Measurements from ENCODE around the gene DNAL4. TPM values are rescaled to one million over a fixed set of nuclear protein-coding genes. Genes with fewer than 3 reads are reported as not detected.

The DNAL4 gene
- total RNA-seq, 4 donors from 2014 or later = 21.8 to 27.7 (median 27.6) TPM

DNA sequence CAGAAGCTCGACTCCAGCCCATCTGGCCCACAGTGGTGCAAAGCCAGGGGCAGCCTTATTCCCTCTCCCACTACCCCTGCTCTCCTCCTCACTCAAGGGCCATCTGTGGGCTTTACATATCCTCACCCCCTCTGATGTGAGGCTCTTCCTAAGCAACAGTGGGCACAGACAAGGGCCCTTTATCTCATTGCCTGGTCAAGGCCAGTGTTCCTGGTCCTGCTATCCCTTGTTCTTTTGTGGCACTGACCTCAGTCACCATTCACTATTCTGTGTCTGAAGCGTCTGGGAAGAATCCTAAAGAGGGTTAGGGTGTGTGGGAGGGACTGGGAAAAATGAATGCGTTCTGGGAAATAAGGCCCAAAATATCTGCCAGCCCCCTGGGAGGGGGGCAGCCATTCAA, 7.3 kb downstream of the DNAL4 start:
- Histone ChIP-seq H3K36me3 (peaks cover 11% of the 10 kb centered on the region), H3K4me3 (no peak overlapping the region), H3K4me1 (peaks cover 29% of the 10 kb centered on the region), H3K9me3 (no peaks in the 10 kb centered on the region), H3K27ac (no peak overlapping the region), H3K27me3 (no peaks in the 10 kb centered on the region)
- 88% methylated on average over 3 of the region's 3 CpGs for WGBS
- TF ChIP-seq, protein P1, sequence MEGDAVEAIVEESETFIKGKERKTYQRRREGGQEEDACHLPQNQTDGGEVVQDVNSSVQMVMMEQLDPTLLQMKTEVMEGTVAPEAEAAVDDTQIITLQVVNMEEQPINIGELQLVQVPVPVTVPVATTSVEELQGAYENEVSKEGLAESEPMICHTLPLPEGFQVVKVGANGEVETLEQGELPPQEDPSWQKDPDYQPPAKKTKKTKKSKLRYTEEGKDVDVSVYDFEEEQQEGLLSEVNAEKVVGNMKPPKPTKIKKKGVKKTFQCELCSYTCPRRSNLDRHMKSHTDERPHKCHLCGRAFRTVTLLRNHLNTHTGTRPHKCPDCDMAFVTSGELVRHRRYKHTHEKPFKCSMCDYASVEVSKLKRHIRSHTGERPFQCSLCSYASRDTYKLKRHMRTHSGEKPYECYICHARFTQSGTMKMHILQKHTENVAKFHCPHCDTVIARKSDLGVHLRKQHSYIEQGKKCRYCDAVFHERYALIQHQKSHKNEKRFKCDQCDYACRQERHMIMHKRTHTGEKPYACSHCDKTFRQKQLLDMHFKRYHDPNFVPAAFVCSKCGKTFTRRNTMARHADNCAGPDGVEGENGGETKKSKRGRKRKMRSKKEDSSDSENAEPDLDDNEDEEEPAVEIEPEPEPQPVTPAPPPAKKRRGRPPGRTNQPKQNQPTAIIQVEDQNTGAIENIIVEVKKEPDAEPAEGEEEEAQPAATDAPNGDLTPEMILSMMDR (IDR thresholded peaks at IDR 0.05) = no peak
- TF ChIP-seq POLR2A (IDR thresholded peaks at IDR 0.05) = no peak
- no peak for DNase-seq (ENCODE audit: low spot score in 2 of 2)

DNA sequence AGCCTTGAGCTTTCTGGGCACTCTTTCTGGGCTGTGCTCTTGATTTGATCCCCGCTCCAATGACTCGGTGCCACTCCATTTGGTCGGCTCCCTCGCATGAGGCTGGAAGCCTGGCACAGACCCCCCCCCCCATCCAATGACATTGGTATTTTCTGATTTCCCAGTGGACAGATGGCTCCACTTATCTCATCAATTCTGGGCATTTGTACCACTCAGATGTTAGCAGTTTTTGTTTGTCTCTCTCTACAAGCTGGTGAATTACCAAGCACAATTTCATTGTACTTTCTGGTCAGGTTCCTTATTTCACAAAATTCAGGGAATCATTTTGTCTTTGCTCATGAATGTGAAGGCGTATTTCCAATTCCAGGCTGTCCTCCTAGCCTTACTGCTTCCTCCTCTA, 9.1 kb downstream of the DNAL4 start:
- no peak overlapping the region for H3K4me3 ChIP-seq
- no peaks in the 10 kb centered on the region for H3K27me3 ChIP-seq
- H3K36me3 ChIP-seq = peaks cover 12% of the 10 kb centered on the region
- 96% methylated on average over 5 of the region's 5 CpGs for WGBS
- no peaks in the 10 kb centered on the region for H3K9me3 ChIP-seq
- H3K4me1 ChIP-seq = peaks cover 29% of the 10 kb centered on the region
- no peak overlapping the region for H3K27ac ChIP-seq
- no peak for DNase-seq (ENCODE audit: low spot score in 2 of 2)
- TF ChIP-seq, protein P1 (IDR thresholded peaks at IDR 0.05) = no peak
- TF ChIP-seq EP300 (IDR thresholded peaks at IDR 0.05) = no peak
- TF ChIP-seq POLR2A (IDR thresholded peaks at IDR 0.05) = no peak
- no peak for TF ChIP-seq POLR2AphosphoS5 (IDR thresholded peaks at IDR 0.05)

DNA sequence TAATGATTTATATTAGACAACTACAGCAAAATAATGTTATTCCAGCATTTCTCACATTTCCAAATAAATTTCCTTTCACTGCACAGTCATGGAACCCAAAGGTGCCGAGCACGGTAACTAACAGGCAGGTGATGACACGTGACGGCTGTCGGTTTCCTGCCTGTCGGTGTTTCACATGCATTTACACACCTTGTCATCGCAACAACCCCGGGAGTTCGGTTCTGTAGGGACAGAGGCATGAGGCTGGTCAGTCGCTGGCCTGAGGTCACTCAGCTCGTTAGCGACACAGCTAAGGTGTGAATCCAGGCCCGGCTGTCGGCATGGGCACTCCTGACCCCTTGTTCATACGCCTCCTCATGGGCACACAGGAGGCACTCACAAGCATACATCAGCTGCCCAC, 9.9 kb downstream of the DNAL4 start:
- Histone ChIP-seq H3K27ac (no peak overlapping the region), H3K4me1 (peaks cover 28% of the 10 kb centered on the region), H3K4me3 (no peak overlapping the region), H3K36me3 (peaks cover 19% of the 10 kb centered on the region), H3K27me3 (no peaks in the 10 kb centered on the region), H3K9me3 (no peaks in the 10 kb centered on the region)
- no peak for DNase-seq (ENCODE audit: low spot score in 2 of 2)
- TF ChIP-seq POLR2A (IDR thresholded peaks at IDR 0.05) (no peak), POLR2AphosphoS5 (IDR thresholded peaks at IDR 0.05) (no peak), EP300 (IDR thresholded peaks at IDR 0.05) (no peak)
- TF ChIP-seq, protein P1 (IDR thresholded peaks at IDR 0.05) = no peak
- WGBS = 94% methylated on average over 15 of the region's 15 CpGs

DNA sequence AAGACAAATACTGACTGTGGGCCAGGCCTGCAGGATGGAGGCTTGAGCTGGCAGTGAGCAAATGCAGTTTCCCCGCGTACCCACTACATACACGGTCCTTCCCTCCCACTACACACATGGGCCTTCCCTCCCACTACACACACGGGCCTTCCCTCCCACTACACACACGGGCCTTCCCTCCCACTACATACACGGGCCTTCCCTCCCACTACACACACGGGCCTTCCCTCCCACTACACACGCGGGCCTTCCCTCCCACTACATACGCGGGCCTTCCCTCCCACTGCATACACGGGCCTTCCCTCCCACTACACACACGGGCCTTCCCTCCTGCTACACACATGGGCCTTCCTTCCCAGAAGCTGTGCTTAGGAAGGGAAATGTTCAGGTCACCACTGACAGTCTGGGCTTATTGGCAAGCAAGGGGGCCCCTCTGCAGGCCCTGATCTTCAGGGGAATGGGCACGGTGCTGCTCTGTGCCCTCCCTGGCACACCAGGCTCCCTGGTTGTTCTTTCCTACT, 10.8 kb downstream of the DNAL4 start:
- H3K4me3 ChIP-seq = no peak overlapping the region
- H3K27ac ChIP-seq = no peak overlapping the region
- H3K9me3 ChIP-seq = no peaks in the 10 kb centered on the region
- no peak for DNase-seq (ENCODE audit: low spot score in 2 of 2)
- peaks cover 20% of the 10 kb centered on the region for H3K4me1 ChIP-seq
- H3K36me3 ChIP-seq = peaks cover 24% of the 10 kb centered on the region
- WGBS = 53% methylated on average over 14 of the region's 14 CpGs
- H3K27me3 ChIP-seq = no peaks in the 10 kb centered on the region
- TF ChIP-seq, protein P1 (IDR thresholded peaks at IDR 0.05) = no peak
- TF ChIP-seq POLR2A (IDR thresholded peaks at IDR 0.05) (no peak), POLR2AphosphoS5 (IDR thresholded peaks at IDR 0.05) (no peak), EP300 (IDR thresholded peaks at IDR 0.05) (no peak)

DNA sequence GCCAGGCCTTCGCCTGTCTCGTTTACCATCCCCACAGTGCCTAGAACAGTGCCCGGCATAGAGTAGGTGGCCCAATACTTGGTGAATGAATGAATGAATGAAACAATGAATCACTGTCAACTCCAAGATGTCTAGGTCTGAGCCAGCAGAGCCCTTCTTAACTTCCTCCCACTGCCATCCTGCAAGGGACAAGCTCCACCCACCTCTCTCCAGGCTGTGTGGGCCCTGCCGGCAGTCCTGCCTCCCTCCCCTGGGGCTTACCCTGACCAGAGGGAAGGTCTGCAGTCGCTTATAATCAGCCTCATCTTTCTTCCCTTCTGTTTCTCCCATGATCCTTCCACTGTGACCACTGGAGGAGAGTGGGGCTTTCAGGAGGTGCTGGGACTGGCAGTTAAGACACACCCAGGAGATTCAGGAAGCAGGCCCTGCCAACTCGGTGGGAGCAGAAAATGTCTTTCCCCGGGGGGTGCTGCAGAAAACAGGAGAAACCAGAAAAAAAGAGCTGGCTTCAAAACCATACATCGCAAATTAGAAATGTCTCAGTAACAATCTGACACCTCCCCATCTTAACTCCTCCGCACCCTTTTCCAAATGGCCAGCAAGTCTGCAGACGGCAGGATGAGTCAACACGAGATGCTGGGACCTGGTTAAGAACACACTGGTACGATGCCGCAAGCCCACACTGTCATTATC, 11.4 kb downstream of the DNAL4 start:
- TF ChIP-seq POLR2AphosphoS5 (IDR thresholded peaks at IDR 0.05) = no peak
- no peak for TF ChIP-seq POLR2A (IDR thresholded peaks at IDR 0.05)
- TF ChIP-seq EP300 (IDR thresholded peaks at IDR 0.05) = no peak
- TF ChIP-seq, protein P1 (IDR thresholded peaks at IDR 0.05) = no peak
- 58% methylated on average over 13 of the region's 13 CpGs for WGBS
- Histone ChIP-seq H3K9me3 (no peaks in the 10 kb centered on the region), H3K4me1 (peaks cover 13% of the 10 kb centered on the region), H3K27me3 (no peaks in the 10 kb centered on the region), H3K36me3 (peaks cover 24% of the 10 kb centered on the region), H3K4me3 (no peak overlapping the region), H3K27ac (no peak overlapping the region)
- no peak for DNase-seq (ENCODE audit: low spot score in 2 of 2)
